Measurements from ENCODE around the gene CYP27A1.

DNA sequence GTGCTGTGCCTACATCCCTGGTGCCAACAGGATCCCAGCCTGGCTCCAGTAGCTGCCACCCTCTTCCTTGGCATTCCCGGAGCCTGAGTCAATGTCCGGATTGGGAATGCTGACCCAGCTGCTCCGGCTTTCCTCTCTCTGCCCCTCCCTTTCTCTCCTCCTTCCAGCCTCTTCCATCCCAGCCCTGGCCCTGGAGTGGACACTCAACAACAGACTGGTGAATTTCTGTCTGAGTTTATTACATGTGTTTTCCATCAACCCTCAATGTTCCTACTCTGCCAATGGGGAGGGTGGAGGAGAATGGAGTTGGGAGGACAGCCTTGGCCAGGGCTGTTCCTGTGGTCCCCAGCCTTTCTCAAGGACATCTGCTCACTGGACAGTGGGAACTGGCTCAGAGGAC lies 50.6 kb downstream of the CYP27A1 start:
- TF ChIP-seq, protein P1, sequence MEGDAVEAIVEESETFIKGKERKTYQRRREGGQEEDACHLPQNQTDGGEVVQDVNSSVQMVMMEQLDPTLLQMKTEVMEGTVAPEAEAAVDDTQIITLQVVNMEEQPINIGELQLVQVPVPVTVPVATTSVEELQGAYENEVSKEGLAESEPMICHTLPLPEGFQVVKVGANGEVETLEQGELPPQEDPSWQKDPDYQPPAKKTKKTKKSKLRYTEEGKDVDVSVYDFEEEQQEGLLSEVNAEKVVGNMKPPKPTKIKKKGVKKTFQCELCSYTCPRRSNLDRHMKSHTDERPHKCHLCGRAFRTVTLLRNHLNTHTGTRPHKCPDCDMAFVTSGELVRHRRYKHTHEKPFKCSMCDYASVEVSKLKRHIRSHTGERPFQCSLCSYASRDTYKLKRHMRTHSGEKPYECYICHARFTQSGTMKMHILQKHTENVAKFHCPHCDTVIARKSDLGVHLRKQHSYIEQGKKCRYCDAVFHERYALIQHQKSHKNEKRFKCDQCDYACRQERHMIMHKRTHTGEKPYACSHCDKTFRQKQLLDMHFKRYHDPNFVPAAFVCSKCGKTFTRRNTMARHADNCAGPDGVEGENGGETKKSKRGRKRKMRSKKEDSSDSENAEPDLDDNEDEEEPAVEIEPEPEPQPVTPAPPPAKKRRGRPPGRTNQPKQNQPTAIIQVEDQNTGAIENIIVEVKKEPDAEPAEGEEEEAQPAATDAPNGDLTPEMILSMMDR (IDR thresholded peaks at IDR 0.05): no peak
- TF ChIP-seq POLR2AphosphoS5 (IDR thresholded peaks at IDR 0.05): no peak
- TF ChIP-seq POLR2A (IDR thresholded peaks at IDR 0.05): no peak
